Endometrial microvascular endothelial cells (primary cell): ENCODE results near the gene ZBTB1. TPM values are rescaled to one million over a fixed set of nuclear protein-coding genes. Genes with fewer than 3 reads are reported as not detected.

Experiments
- in situ Hi-C: cut with HindIII; loops from 2 replicates; pipeline ENCODE4 v1.10.0; 2017; ENCODE audit warnings: low sequenced_read_pairs, low pct_unique_long_range_greater_than_20kb; ENCODE audit errors: inconsistent ontology term
- total RNA-seq: library from RNA; depleted of rRNA; stranded (reverse); fragments of >200 nt; gene quantifications from one replicate; pipeline ENCODE4 v1.2.3, GENCODE V29; 2015; ENCODE audit errors: inconsistent ontology term

The ZBTB1 gene
- total RNA-seq: 17.0 TPM

- in situ Hi-C loops: no loop called here
Measured at GRCh38 chr14:64504310-64504896, at the start of gene ZBTB1. ZBTB1 (plus strand) TSS chr14:64504770; CDS start chr14:64521505, 16,735 bp downstream.

DNA sequence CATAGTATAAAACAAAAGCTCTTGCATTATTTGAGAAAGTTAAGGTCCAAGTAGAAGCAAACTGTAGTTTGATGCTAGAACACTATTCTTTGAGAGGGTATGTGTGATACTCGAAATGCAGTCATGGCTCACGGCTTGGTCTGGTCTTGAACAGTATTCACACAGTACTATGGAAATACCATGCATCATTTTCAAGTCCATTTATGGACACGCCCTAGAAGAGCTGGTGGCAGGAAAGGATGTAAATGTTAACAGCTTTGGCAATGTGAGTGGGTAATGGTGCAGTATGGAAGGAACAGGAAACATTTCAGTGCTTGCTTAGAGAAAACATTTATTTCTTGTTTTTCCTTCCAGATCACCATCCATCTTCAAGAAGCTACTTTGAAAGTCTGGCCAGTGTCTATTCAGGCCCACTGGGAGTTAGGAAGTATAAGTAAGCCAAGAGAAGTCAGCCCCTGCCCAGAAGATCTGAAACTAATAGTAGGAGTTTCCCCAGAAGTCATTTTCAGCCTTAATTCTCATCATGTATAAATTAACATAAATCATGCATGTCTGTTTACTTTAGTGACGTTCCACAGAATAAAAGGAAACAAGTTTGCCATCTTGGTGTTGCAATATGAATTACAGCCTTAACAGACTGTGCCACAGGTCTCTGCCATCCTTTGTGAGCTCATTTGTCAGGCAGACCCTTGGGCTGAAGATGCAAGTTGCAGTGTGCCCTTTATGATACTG, 45.0 kb upstream of the ZBTB1 start:
- in situ Hi-C loops: no loop called here

DNA sequence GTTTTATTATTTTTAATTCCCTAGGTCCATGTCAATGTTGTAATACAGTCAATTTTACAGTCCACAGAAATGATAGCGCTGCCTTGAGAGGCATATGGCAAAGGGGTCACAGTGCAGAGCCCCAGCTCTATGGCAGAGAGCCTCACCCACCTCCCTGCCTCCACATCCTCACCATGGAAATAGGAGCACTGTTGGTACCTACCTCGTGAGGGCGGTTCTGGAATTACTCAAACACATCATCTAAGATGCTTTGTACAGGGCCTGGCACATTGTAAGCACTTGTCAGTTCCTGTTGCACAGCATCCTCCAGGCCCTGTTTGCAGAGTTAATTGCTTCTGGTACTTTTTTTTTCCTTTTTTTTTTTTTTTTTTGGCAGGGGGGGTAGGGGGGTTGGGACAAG, 43.3 kb upstream of the ZBTB1 start:
- in situ Hi-C loops: no loop called here

DNA sequence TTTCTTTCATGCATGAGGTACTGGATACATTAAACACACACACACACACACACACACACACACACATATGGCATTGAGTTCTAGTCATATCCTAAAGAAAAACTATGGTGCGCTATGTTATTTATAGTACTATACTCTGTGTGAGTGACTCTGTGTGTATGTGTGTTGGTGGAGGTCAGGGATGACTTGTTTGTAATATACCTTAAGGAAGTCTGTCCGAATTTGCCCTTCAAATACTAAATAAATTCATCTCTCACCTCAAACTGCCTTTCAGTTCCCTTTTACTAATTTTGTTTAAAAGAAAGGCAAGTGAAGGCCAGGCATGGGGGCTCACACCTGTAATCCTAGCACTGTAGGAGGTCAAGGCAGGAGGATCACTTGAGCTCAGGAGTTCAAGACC, 41.4 kb upstream of the ZBTB1 start:
- in situ Hi-C loops: no loop called here

DNA sequence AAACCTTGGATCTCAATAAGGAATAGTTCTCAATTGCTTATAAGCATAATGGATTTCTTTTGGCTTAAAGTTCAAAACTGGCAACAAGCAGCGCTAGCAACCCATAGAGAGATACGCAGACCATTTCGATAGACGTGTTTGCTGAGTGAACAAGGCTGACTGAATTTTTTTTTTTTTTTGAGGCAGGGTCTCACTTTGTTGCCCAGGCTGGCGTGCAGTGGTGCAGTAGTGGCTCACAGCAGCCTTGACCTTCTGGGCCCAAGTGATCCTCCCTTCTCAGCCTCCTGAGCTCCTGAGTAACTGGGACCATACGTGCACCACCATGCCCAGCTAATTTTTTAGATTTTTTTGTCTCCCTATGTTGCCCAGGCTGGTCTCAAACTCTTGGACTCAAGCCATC, 40.7 kb upstream of the ZBTB1 start:
- in situ Hi-C loops: no loop called here

DNA sequence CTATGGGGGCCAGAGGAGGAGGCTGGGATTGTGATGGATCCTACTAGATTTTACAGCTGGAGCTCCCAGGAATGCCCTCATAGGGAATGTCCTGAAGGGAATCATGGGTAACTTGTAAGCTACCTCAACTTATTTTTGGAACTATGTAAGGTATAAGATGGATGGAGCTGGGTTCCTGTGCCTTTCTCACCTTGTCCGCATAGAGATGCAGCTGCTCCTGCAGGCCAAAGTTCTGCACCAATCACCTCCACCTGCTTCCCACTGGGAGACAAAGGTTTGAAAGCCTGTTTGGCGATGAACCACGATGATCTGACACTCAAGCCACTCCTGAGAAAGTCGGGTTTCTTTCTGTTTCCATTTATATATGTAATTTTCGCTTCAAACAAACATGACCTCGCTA, 39.9 kb upstream of the ZBTB1 start:
- in situ Hi-C loops: no loop called here

- in situ Hi-C loops: no loop called here
Measured at GRCh38 chr14:64465191-64465822, 39.3 kb upstream of the ZBTB1 start, which contains the start of gene AKAP5. AKAP5 (plus strand) TSS chr14:64465499; CDS start chr14:64468395, 2,896 bp downstream.

GRCh38 chr14:64465831-64466554, 38.6 kb upstream of the ZBTB1 start:
- in situ Hi-C loops: no loop called here

DNA sequence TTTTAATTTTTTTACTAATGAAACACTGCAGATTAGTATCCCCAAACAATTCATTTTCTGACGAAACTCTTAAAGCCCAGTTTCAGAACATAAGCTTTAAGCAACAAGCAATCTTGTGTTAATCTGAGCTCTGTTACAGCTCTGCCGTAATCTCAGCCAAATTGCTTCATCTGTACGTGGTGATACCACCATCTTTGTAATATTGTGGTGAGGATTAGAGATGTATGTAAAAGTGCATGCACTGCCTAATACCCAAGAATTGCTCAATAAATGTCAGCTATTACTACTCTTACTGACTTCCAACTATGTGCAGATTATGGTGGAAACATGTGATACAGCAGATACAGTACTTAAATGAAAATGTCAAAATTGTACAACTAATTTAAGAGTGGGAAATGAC, 37.5 kb upstream of the ZBTB1 start:
- in situ Hi-C loops: no loop called here

DNA sequence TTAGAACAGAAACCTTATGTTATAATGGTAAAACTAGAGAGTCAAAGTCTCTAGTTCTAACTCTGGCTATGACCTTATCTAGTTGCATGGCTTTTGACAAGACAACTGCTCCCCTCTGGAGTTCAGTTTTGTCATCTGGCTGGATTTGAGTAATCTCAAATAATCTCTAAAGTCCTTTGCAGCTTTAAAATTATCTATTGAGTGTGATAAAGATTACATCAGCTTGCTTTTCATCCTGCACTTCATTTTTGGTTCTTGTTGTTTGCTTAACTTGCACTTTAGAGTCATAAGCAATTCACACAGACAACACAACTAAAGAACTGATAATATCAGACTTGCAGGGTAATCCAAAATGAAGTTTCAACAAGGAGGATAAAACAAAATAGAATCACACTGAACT, 37.0 kb upstream of the ZBTB1 start:
- in situ Hi-C loops: no loop called here

GRCh38 chr14:64468451-64468850, 36.1 kb upstream of the ZBTB1 start:
- in situ Hi-C loops: no loop called here

DNA sequence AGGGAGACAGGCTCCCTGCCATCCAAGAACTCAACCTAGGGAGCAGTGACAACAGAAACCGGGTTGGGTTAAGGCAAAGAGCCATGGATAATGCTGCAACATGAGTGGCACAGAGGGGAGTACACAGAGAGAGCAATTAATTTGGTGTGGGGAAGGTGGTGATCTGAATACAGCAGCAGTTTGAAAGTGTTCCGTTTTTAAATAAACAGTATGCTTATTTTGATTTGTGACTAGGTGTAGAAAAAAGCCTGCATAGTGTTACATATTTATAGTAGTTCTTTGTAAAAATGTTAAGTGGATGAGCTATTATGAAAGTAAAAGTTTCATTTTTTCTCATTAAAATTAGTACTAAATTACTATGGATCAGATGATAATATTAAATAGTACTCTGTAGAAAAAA, 30.5 kb upstream of the ZBTB1 start:
- in situ Hi-C loops: no loop called here

DNA sequence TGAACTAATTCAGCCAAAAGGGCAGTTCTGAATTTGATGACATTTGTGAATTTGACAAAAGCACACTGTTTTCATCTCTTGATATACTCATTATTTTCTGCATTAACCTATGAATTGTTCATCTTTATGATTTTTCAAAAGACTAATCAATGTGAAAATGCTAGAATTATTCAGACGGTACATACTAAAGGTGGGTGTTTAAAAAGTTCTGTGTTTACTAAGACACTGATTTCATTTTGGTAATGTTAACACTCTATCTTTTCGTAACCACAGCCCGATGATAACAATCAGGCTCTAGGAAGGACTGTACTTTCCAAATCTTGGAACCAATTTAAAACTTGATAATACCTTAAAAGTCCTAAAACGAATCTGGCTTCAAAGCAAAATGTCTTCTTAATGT, 29.9 kb upstream of the ZBTB1 start:
- in situ Hi-C loops: no loop called here

DNA sequence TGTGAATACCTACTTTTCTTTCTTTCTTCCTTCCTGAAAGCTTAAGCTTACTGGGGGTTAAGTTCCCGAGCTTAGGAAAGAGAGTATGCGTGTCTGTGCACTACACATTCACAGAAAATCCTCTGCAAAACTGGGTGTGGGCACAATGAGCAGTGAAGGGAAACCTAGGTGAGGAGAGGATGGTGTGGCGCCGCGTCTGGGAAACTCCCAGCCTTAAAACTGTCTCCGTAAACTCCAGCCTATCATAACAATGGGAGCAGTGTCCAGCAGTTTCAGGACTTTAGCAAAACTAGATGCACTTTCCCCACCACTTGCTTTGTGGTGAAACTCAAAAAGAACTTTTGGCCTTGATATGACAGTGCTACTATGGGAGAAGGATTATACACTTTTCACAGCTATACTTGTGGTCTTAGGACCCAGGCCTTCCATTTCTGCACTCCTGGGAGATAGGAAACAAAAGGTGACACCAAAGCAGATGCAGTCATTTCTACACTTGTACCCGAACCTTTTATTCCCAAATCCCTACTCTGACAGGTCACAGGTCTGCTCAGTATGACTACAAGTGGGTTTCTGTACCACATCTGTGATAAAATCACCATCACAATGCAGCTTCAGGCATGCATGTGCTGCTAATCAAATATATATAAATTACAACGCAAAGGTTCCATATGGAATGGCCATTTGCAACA, 28.8 kb upstream of the ZBTB1 start:
- in situ Hi-C loops: no loop called here

DNA sequence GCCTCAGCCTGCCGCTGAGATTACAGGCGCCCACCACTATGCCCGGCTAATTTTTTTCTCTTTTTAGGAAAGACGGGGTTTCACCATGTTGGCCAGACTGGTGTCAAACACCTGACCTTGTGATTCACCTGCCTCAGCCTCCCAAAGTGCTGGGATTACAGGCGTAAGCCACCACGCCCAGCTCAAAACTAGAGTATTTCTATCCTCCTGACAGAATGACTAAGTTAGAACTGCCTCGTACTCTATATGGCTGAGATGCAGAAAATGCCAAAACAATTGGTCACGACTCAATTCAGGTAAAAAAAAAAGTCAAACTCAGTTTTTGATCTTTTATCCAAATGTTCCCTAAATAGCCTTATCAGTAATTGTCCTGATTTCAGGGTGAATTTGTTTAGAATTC, 28.1 kb upstream of the ZBTB1 start:
- in situ Hi-C loops: no loop called here

GRCh38 chr14:64478634-64479250, 25.8 kb upstream of the ZBTB1 start:
- in situ Hi-C loops: no loop called here

GRCh38 chr14:64488590-64489099, 15.9 kb upstream of the ZBTB1 start:
- in situ Hi-C loops: no loop called here

GRCh38 chr14:64491637-64492036, 12.9 kb upstream of the ZBTB1 start:
- in situ Hi-C loops: no loop called here
